IgD-negative memory B cell (primary cell): Measurements from ENCODE around the gene NACA2. TPM values are rescaled to one million over a fixed set of nuclear protein-coding genes. Genes with fewer than 3 reads are reported as not detected.
A peak's percentile ranks its signal among the peaks of the same experiment; 100 is the strongest.

Experiments used
- H3K27ac Mint-ChIP-seq, 3 donors: one replicate each; pipeline ENCODE4 v1.8.0; 2020 to 2022; ENCODE audit warnings: mild to moderate bottlenecking in 3 of 3, mixed read lengths in 3 of 3, moderate library complexity in 1 of 3
- H3K27me3 Mint-ChIP-seq: one replicate; pipeline ENCODE4 v1.8.0; 2021; ENCODE audit warnings: mixed read lengths
- H3K36me3 Mint-ChIP-seq: one replicate; pipeline ENCODE4 v1.8.0; 2020; ENCODE audit warnings: mild to moderate bottlenecking, mixed read lengths
- H3K4me1 Mint-ChIP-seq, 3 donors: one replicate each; pipeline ENCODE4 v1.8.0; 2020 to 2022; ENCODE audit warnings: mixed read lengths in 3 of 3, mild to moderate bottlenecking in 1 of 3
- H3K4me3 Mint-ChIP-seq, 4 donors: one replicate each; pipeline ENCODE4 v1.8.0; 2020 to 2022; ENCODE audit warnings: mild to moderate bottlenecking in 4 of 4, mixed read lengths in 4 of 4, moderate library complexity in 3 of 4
- H3K9me3 Mint-ChIP-seq, 3 donors: one replicate each; pipeline ENCODE4 v1.8.0; 2020 to 2021; ENCODE audit warnings: mixed read lengths in 3 of 3, mild to moderate bottlenecking in 1 of 3
- polyA plus RNA-seq: library from polyadenylated mRNA; unstranded; fragments of 300-500 nt; fragmentation: Illumina TruSeq; gene quantifications from one replicate; pipeline ENCODE4 v1.2.3, GENCODE V29; 2021

NACA2 gene
- polyA plus RNA-seq, 1 donor from 2014 or later, result not detected

- Mint-ChIP-seq H3K4me3 (no peak overlapping the region), H3K9me3 (peaks cover 3 to 13% (median 6%) of the 10 kb centered on the region in 3 donors), H3K27ac (no peak overlapping the region), H3K27me3 (peaks cover 11% of the 10 kb centered on the region), H3K36me3 (no peaks in the 10 kb centered on the region), H3K4me1 (peaks cover 7 to 9% (median 7%) of the 10 kb centered on the region in 3 donors)
These were observed 28.5 kb upstream of the NACA2 start for GRCh38 chr17:61619493-61619892.

DNA sequence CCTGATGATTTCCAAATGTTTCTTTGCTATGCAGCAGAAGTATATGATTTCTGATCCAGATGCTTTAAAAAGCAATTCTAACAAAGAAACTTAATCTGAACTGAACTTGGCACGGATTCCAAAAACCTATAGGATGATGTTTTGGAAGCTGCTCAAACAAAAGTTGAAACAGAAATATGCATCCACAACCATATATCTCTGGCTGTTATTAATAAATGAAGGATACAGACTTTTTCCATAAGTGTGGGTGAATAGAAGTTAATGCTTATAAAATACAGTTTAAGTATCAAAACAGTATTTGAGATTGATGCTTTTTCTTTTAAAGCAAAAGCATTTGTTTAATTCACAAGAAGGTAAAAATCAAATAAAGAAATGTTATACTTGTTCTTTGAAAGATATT, 27.9 kb upstream of the NACA2 start:
- no peaks in the 10 kb centered on the region for H3K36me3 Mint-ChIP-seq
- H3K9me3 Mint-ChIP-seq, result peaks cover 3 to 13% (median 6%) of the 10 kb centered on the region in 3 donors
- peaks cover 7 to 9% (median 7%) of the 10 kb centered on the region in 3 donors for H3K4me1 Mint-ChIP-seq
- peaks cover 12% of the 10 kb centered on the region for H3K27me3 Mint-ChIP-seq
- H3K27ac Mint-ChIP-seq, result no peak overlapping the region
- no peak overlapping the region for H3K4me3 Mint-ChIP-seq

DNA sequence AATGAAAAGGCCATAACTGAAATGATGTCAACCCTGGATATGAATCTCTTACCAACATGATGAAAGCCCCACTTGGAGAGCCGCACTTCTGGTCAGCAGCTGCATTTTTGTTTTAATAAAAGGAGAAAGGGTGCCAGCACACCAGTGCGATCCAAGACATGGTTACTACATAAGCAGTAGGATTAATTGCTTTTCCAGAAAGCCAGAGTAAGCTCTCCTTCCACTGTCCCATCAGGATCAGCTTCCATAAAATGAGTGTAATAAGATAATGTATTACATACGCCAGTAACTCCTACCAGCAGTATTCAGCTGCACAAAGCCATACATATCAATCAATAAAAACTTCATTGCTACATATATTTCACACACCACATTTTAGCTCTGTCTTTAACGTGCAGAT, 26.3 kb upstream of the NACA2 start:
- H3K4me1 Mint-ChIP-seq, result peaks cover 7 to 9% (median 7%) of the 10 kb centered on the region in 3 donors
- H3K9me3 Mint-ChIP-seq, result peaks cover 3 to 13% (median 6%) of the 10 kb centered on the region in 3 donors
- no peak overlapping the region for H3K27ac Mint-ChIP-seq
- H3K4me3 Mint-ChIP-seq, result peak overlapping the region in 1 of 4 donors; percentile 6
- no peaks in the 10 kb centered on the region for H3K36me3 Mint-ChIP-seq
- H3K27me3 Mint-ChIP-seq, result peaks cover 17% of the 10 kb centered on the region

- Mint-ChIP-seq H3K27ac (no peak overlapping the region), H3K4me1 (peaks cover 7 to 9% (median 7%) of the 10 kb centered on the region in 3 donors), H3K27me3 (peaks cover 17% of the 10 kb centered on the region), H3K36me3 (no peaks in the 10 kb centered on the region), H3K9me3 (peaks cover 3 to 13% (median 6%) of the 10 kb centered on the region in 3 donors), H3K4me3 (peak overlapping the region in 1 of 4 donors; percentile 9)
These were observed 25.8 kb upstream of the NACA2 start for GRCh38 chr17:61616783-61617182.

GRCh38 chr17:61614219-61614618, 23.2 kb upstream of the NACA2 start:
- no peak overlapping the region for H3K4me3 Mint-ChIP-seq
- H3K27ac Mint-ChIP-seq, result no peak overlapping the region
- H3K27me3 Mint-ChIP-seq, result peaks cover 20% of the 10 kb centered on the region
- H3K36me3 Mint-ChIP-seq, result no peaks in the 10 kb centered on the region
- peaks cover 0 to 1% (median 0%) of the 10 kb centered on the region in 3 donors for H3K9me3 Mint-ChIP-seq
- H3K4me1 Mint-ChIP-seq, result peaks cover 6 to 7% (median 7%) of the 10 kb centered on the region in 3 donors

- peaks cover 7% of the 10 kb centered on the region in 3 donors for H3K4me1 Mint-ChIP-seq
- H3K27ac Mint-ChIP-seq, result no peak overlapping the region
- no peak overlapping the region for H3K4me3 Mint-ChIP-seq
- no peaks in the 10 kb centered on the region for H3K9me3 Mint-ChIP-seq
- no peaks in the 10 kb centered on the region for H3K36me3 Mint-ChIP-seq
- H3K27me3 Mint-ChIP-seq, result peaks cover 20% of the 10 kb centered on the region
These were observed 20.3 kb upstream of the NACA2 start for GRCh38 chr17:61611323-61611722.

GRCh38 chr17:61605692-61606091, 14.7 kb upstream of the NACA2 start:
- peaks cover 4% of the 10 kb centered on the region for H3K36me3 Mint-ChIP-seq
- no peak overlapping the region for H3K27ac Mint-ChIP-seq
- peaks cover 0 to 1% (median 0%) of the 10 kb centered on the region in 3 donors for H3K4me1 Mint-ChIP-seq
- H3K4me3 Mint-ChIP-seq, result no peak overlapping the region
- H3K9me3 Mint-ChIP-seq, result no peaks in the 10 kb centered on the region
- H3K27me3 Mint-ChIP-seq, result peaks cover 9% of the 10 kb centered on the region

- Mint-ChIP-seq H3K27ac (no peak overlapping the region), H3K27me3 (peaks cover 9% of the 10 kb centered on the region), H3K36me3 (peaks cover 4% of the 10 kb centered on the region), H3K9me3 (no peaks in the 10 kb centered on the region), H3K4me3 (no peak overlapping the region), H3K4me1 (no peaks in the 10 kb centered on the region)
These were observed 10.3 kb upstream of the NACA2 start for GRCh38 chr17:61601297-61601696.

GRCh38 chr17:61600621-61601020, 9.6 kb upstream of the NACA2 start:
- peaks cover 4% of the 10 kb centered on the region for H3K36me3 Mint-ChIP-seq
- no peaks in the 10 kb centered on the region for H3K9me3 Mint-ChIP-seq
- H3K4me1 Mint-ChIP-seq, result no peaks in the 10 kb centered on the region
- no peak overlapping the region for H3K4me3 Mint-ChIP-seq
- peaks cover 9% of the 10 kb centered on the region for H3K27me3 Mint-ChIP-seq
- no peak overlapping the region for H3K27ac Mint-ChIP-seq

GRCh38 chr17:61599608-61600007, 8.6 kb upstream of the NACA2 start:
- peaks cover 4% of the 10 kb centered on the region for H3K36me3 Mint-ChIP-seq
- no peak overlapping the region for H3K27ac Mint-ChIP-seq
- no peaks in the 10 kb centered on the region for H3K4me1 Mint-ChIP-seq
- H3K9me3 Mint-ChIP-seq, result no peaks in the 10 kb centered on the region
- no peak overlapping the region for H3K4me3 Mint-ChIP-seq
- peaks cover 7% of the 10 kb centered on the region for H3K27me3 Mint-ChIP-seq

GRCh38 chr17:61598014-61598413, 7.0 kb upstream of the NACA2 start:
- peaks cover 0 to 2% (median 0%) of the 10 kb centered on the region in 3 donors for H3K4me1 Mint-ChIP-seq

GRCh38 chr17:61597607-61598006, 6.6 kb upstream of the NACA2 start:
- Mint-ChIP-seq H3K4me3 (no peak overlapping the region), H3K27ac (no peak overlapping the region), H3K9me3 (no peaks in the 10 kb centered on the region), H3K4me1 (peaks cover 0 to 2% (median 0%) of the 10 kb centered on the region in 3 donors), H3K27me3 (peaks cover 3% of the 10 kb centered on the region), H3K36me3 (no peaks in the 10 kb centered on the region)

More at GRCh38 chr17:61598014-61598413, 7.0 kb upstream of the NACA2 start:
- H3K27ac Mint-ChIP-seq, result no peak overlapping the region
- H3K36me3 Mint-ChIP-seq, result peaks cover under 1% of the 10 kb centered on the region
- peaks cover 3% of the 10 kb centered on the region for H3K27me3 Mint-ChIP-seq
- H3K4me3 Mint-ChIP-seq, result no peak overlapping the region
- no peaks in the 10 kb centered on the region for H3K9me3 Mint-ChIP-seq

- no peak overlapping the region for H3K27ac Mint-ChIP-seq
- H3K36me3 Mint-ChIP-seq, result no peaks in the 10 kb centered on the region
- H3K4me3 Mint-ChIP-seq, result no peak overlapping the region
- H3K4me1 Mint-ChIP-seq, result peaks cover 0 to 2% (median 0%) of the 10 kb centered on the region in 3 donors
- H3K27me3 Mint-ChIP-seq, result peaks cover 2% of the 10 kb centered on the region
- H3K9me3 Mint-ChIP-seq, result no peaks in the 10 kb centered on the region
These were observed 4.6 kb upstream of the NACA2 start for GRCh38 chr17:61595418-61596186.

GRCh38 chr17:61594294-61594825, 3.3 kb upstream of the NACA2 start:
- H3K36me3 Mint-ChIP-seq, result no peaks in the 10 kb centered on the region
- peaks cover 0 to 2% (median 0%) of the 10 kb centered on the region in 3 donors for H3K4me1 Mint-ChIP-seq
- no peak overlapping the region for H3K4me3 Mint-ChIP-seq
- no peaks in the 10 kb centered on the region for H3K9me3 Mint-ChIP-seq
- H3K27ac Mint-ChIP-seq, result no peak overlapping the region
- H3K27me3 Mint-ChIP-seq, result peaks cover 2% of the 10 kb centered on the region

- no peak overlapping the region for H3K4me3 Mint-ChIP-seq
- peaks cover 2% of the 10 kb centered on the region for H3K27me3 Mint-ChIP-seq
- H3K27ac Mint-ChIP-seq, result no peak overlapping the region
- no peaks in the 10 kb centered on the region for H3K9me3 Mint-ChIP-seq
- no peaks in the 10 kb centered on the region for H3K36me3 Mint-ChIP-seq
- peaks cover 0 to 2% (median 0%) of the 10 kb centered on the region in 3 donors for H3K4me1 Mint-ChIP-seq
These were observed 2.4 kb upstream of the NACA2 start for GRCh38 chr17:61593426-61593825.

DNA sequence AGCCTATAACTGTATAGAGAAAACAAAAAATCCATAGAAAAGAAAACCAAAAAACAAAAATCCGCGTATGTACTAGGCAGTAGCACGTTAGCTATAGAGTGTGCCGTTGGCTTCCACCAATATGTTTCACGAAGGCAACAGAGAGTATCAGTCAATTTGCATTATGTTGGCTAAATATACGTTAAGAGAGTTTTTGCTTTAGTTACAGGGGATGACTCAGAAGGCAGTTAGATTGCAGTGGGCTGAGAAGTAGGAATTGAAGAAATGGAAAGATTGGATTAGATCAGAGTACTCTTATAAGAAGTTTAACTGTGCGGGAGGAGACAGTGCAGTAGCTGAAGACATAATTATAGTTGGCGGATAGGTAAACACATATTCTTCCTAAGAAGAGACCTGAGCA, 911 bp upstream of the NACA2 start:
- H3K27me3 Mint-ChIP-seq, result no peaks in the 10 kb centered on the region

More for the DNA sequence above, 911 bp upstream of the NACA2 start:
- Mint-ChIP-seq H3K4me3 (no peak overlapping the region), H3K9me3 (no peaks in the 10 kb centered on the region), H3K36me3 (no peaks in the 10 kb centered on the region), H3K27ac (no peak overlapping the region), H3K4me1 (peaks cover 0 to 9% (median 0%) of the 10 kb centered on the region in 3 donors)
